Heart left ventricle (tissue), 16 donors: ENCODE results near the gene FCRLA. TPM values are rescaled to one million over a fixed set of nuclear protein-coding genes. Genes with fewer than 3 reads are reported as not detected.

Experiments
- ATAC-seq, 4 donors: fragments of 200-7000 bp; cut with Tn5 transposase; one replicate each; pipeline ENCODE4 v1.9.1; 2020 to 2022; ENCODE audit warnings: moderate library complexity in 4 of 4, mild to moderate bottlenecking in 3 of 4, moderate number of reproducible peaks in 1 of 4
- DNase-seq, 5 donors: peaks; one replicate each; pipeline ENCODE4 v3.0.0-alpha.2; 2020
- H3K27ac ChIP-seq, 12 donors: fragments of 200-600 bp; sonication (generic) in 4 of 12; one replicate each; pipeline versions ENCODE4 v1.5.0 to v1.8.0; 2016 to 2022; ENCODE audit warnings: mild to moderate bottlenecking in 2 of 12
- H3K27me3 ChIP-seq, 9 donors: fragments of 200-600 bp; sonication (generic) in 2 of 9; one replicate each; pipeline versions ENCODE4 v1.5.1 to v1.8.0; 2016 to 2022; ENCODE audit warnings: mild to moderate bottlenecking in 3 of 9
- H3K36me3 ChIP-seq, 9 donors: fragments of 200-600 bp; sonication (generic) in 2 of 9; one replicate each; pipeline versions ENCODE4 v1.5.0 to v1.8.0; 2018 to 2022; ENCODE audit warnings: mild to moderate bottlenecking in 2 of 9
- H3K4me1 ChIP-seq, 12 donors: fragments of 200-600 bp; sonication (generic) in 4 of 12; one replicate each; pipeline versions ENCODE4 v1.5.0 to v1.8.0; 2016 to 2022; ENCODE audit warnings: mild to moderate bottlenecking in 3 of 12
- H3K4me3 ChIP-seq, 12 donors: fragments of 200-600 bp; sonication (generic) in 4 of 12; one replicate each; pipeline versions ENCODE4 v1.5.0 to v1.8.0; 2017 to 2022; ENCODE audit warnings: mild to moderate bottlenecking in 9 of 12, moderate library complexity in 4 of 12
- H3K9me3 ChIP-seq, 12 donors: fragments of 200-600 bp; sonication (generic) in 4 of 12; one replicate each; pipeline versions ENCODE4 v1.5.0 to v1.8.0; 2016 to 2022; ENCODE audit warnings: mild to moderate bottlenecking in 1 of 12
- CTCF ChIP-seq, 12 donors: fragments of 200-600 bp; sonication (generic) in 4 of 12; IDR thresholded peaks; one replicate each; pipeline versions ENCODE4 v1.5.0 to v1.8.0; 2018 to 2022; ENCODE audit warnings: antibody characterized with exemption in 12 of 12, mild to moderate bottlenecking in 5 of 12
- POLR2A ChIP-seq, 2 donors: fragments of 450-650 bp; IDR thresholded peaks; one replicate each; pipeline ENCODE4 v1.6.1; 2017; ENCODE audit warnings: antibody characterized with exemption in 2 of 2, mild to moderate bottlenecking in 2 of 2, moderate library complexity in 2 of 2
- WGBS, 4 donors: extraction: QIAGEN DNeasy Blood & Tissue Kit in 2 of 4; methylation state at CpG; one replicate each; pipeline versions ENCODE4 v1.1.5 to v1.1.7; 2013 to 2018; 5-methylcytosine and 5-hydroxymethylcytosine counted together
- intact Hi-C, 10 donors: fragments of 100-400 bp; cut with DNase I; formaldehyde crosslinking; loops; one replicate each; pipeline versions ENCODE4 v1.11.1 to v1.14.2; 2022
- polyA plus RNA-seq, 2 donors: library from polyadenylated mRNA; stranded (reverse); fragments of 200-250 nt; gene quantifications; one replicate each; pipeline ENCODE4 v1.2.3, GENCODE V29; 2013
- total RNA-seq, 9 donors: library from RNA; depleted of rRNA in 2 of 9; stranded (reverse); fragments of >200 nt in 2 of 9; fragmentation: NEBNext Ultra II Directional in 3 of 9; extraction: Animal tissue kit (Norgen Biotek cat#: 25700) in 3 of 9; gene quantifications; one replicate each; pipeline versions ENCODE4 v1.1.0 to v1.2.4, GENCODE V29; 2016 to 2023
- donor health status: ischemic (EF 13 %, LVEDD 7.1; RV severe dilation, severe dysfunction).
- donor health status: healthy with polysubstance abuse.
- donor health status: DM: no; HTN: yes; CAD: no.
- donor health status: DM: no; HTN: no; CAD: no.
- donor health status: ischemic (EF 25% LVEDD 6.9; RV normal size, moderate dysfunction).
- donor health status: ischemic (EF 25% LVEDD 5.7; RV mildly dilated, moderate dysfunction).
- donor health status: healthy.
- donor health status: DM: yes; HTN: yes; CAD: no.
- donor health status: ischemic (EF 35%, LVEDD 5.7; RV mildly dilated, moderate dysfunction).
- donor health status: nonischemic (EF 11% LVEDD 7.7; RV severe dilation, severe dysfunction).
- donor health status: DM: yes; HTN: yes; CAD: no.
- donor health status: PGD.
- donor health status: ischemic (EF 29% LVEDD 5.4; RV normal size, mild dysfunction).
- donor health status: nonischemic (EF 23%, LVEDD 6.1; RV moderate dilation, normal function).

Gene FCRLA
- total and polyA plus RNA-seq, 11 donors = 0.11 to 1.0 (median 0.23) TPM; not detected in 6

- ATAC-seq (no peak), DNase-seq (no peak)
- no peaks in the 10 kb centered on the region for H3K36me3 ChIP-seq
- H3K27me3 ChIP-seq = no peaks in the 10 kb centered on the region
- H3K27ac ChIP-seq = no peak overlapping the region
- no peak overlapping the region for H3K4me3 ChIP-seq
- intact Hi-C loops = no loop called here
- WGBS, 4 donors = 84 to 88% (median 87%) methylated on average over 8 of the region's 8 CpGs
- no peaks in the 10 kb centered on the region for H3K9me3 ChIP-seq
- peaks cover 0 to 13% (median 3%) of the 10 kb centered on the region in 12 donors for H3K4me1 ChIP-seq
- TF ChIP-seq CTCF (IDR thresholded peaks at IDR 0.05) (no peak), POLR2A (IDR thresholded peaks at IDR 0.05) (no peak)
Observed at GRCh38 chr1:161702250-161702649, 4.8 kb upstream of the FCRLA start.

GRCh38 chr1:161705537-161705936, 1.5 kb upstream of the FCRLA start:
- intact Hi-C loops = no loop called here
- WGBS, 4 donors = 80 to 98% (median 90%) methylated on average over 4 of the region's 4 CpGs
- no peak overlapping the region for H3K4me3 ChIP-seq

GRCh38 chr1:161706113-161706481, 932 bp upstream of the FCRLA start:
- intact Hi-C loops = no loop called here
- Histone ChIP-seq H3K9me3 (no peaks in the 10 kb centered on the region), H3K36me3 (no peaks in the 10 kb centered on the region), H3K4me3 (no peak overlapping the region), H3K4me1 (peaks cover 0 to 16% (median 3%) of the 10 kb centered on the region in 12 donors), H3K27ac (peak overlapping the region in 9 of 12 donors; percentile 0 to 69 (median 61)), H3K27me3 (peaks cover 0 to 13% (median 0%) of the 10 kb centered on the region in 9 donors)
- no peak for DNase-seq
- no peak for ATAC-seq
- WGBS, 4 donors = 52 to 72% (median 64%) methylated on average over 3 of the region's 3 CpGs
- TF ChIP-seq CTCF (IDR thresholded peaks at IDR 0.05) = no peak
- TF ChIP-seq POLR2A (IDR thresholded peaks at IDR 0.05) = no peak

More at GRCh38 chr1:161705537-161705936, 1.5 kb upstream of the FCRLA start:
- TF ChIP-seq POLR2A (IDR thresholded peaks at IDR 0.05) = no peak
- TF ChIP-seq CTCF (IDR thresholded peaks at IDR 0.05) = no peak
- no peak for DNase-seq
- ATAC-seq = no peak
- no peaks in the 10 kb centered on the region for H3K36me3 ChIP-seq
- no peaks in the 10 kb centered on the region for H3K9me3 ChIP-seq
- H3K27ac ChIP-seq = no peak overlapping the region
- peaks cover 0 to 16% (median 3%) of the 10 kb centered on the region in 12 donors for H3K4me1 ChIP-seq
- H3K27me3 ChIP-seq = peaks cover 0 to 9% (median 0%) of the 10 kb centered on the region in 9 donors

GRCh38 chr1:161707503-161707902, 474 bp downstream of the FCRLA start:
- H3K4me1 ChIP-seq = peaks cover 0 to 16% (median 3%) of the 10 kb centered on the region in 12 donors
- H3K27me3 ChIP-seq = peaks cover 0 to 15% (median 0%) of the 10 kb centered on the region in 9 donors
- H3K4me3 ChIP-seq = no peak overlapping the region
- WGBS, 4 donors = 87 to 97% (median 94%) methylated on average over 2 of the region's 2 CpGs
- H3K9me3 ChIP-seq = no peaks in the 10 kb centered on the region
- H3K36me3 ChIP-seq = no peaks in the 10 kb centered on the region
- H3K27ac ChIP-seq = peak overlapping the region in 3 of 12 donors; percentile 61 to 62 (median 61)
- TF ChIP-seq CTCF (IDR thresholded peaks at IDR 0.05) (no peak), POLR2A (IDR thresholded peaks at IDR 0.05) (no peak)
- intact Hi-C loops = no loop called here
- DNase-seq (no peak), ATAC-seq (no peak)
